Suppressor macrophage (primary cell): ENCODE measurements around the gene DYNC2I2.
"Not testable (repeated sequence)": the region's sequence is repeated elsewhere in the genome, so short reads cannot be mapped to it uniquely, and the experiment has no call there.

Experiments used
- DNase-seq, 4 experiments: peaks; one replicate each; pipeline ENCODE4 v3.0.0-alpha.2; 2020 to 2022
- total RNA-seq, 17 experiments: gene quantifications; one replicate each; lab custom pipeline; 2026; ENCODE audit warnings: mixed read lengths in 6 of 17, inconsistent platforms in 3 of 17; lab: John Stamatoyannopoulos, UW

DYNC2I2 gene
- 6.2 to 35.8 (median 12.3) reads per million in 17 experiments for total RNA-seq

DNA sequence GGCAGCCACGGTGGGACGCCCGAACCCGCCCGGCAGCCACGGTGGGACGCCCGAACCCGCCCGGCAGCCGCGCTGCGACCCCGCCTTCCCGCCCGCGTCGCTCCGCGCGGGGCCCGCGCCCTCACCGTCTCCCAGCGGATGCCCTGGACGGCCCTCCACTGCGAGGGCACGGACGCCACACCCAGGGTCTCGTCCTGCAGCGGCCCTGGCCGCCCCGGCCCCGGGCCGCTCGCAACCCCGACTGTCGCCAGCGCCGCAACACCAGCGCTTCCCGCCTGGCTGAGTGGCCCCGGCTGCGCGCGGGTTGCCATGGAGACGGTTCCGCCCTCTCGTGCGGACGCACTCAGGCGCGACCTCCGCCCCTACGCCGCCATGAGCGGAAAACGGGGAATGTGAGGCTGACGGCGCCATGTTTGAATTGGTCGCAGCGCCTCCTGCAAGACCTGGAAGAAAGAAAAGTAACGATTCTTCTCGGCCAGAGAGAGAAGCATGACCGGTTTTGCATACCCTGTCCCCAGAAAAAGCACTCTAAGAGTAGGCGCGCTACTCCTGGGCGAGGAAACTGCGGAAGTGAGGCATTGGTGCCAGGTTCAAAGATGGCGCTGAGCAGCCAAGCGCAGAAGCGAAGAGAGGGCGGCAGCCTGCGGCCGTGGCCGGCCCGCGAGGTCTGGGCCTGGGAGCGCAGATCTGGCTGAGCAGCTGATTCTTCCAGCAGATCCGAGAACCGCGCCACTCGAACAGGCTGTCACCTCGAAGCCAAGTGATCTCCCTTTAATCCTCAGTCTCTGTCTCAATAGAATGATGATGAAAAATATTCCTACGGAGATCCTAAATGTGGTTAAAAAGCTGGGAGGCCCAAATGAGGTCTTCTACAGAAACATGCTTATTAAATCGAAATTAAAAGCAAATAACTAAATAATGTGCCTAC, at the start of gene DYNC2I2:
Gene DYNC2I2 (minus strand): TSS at position 432 of the 928 bp plus-strand sequence. CDS start 121 bp downstream, at position 311.
- DNase-seq, result peak; percentile 97 to 99 (median 98)

DNA sequence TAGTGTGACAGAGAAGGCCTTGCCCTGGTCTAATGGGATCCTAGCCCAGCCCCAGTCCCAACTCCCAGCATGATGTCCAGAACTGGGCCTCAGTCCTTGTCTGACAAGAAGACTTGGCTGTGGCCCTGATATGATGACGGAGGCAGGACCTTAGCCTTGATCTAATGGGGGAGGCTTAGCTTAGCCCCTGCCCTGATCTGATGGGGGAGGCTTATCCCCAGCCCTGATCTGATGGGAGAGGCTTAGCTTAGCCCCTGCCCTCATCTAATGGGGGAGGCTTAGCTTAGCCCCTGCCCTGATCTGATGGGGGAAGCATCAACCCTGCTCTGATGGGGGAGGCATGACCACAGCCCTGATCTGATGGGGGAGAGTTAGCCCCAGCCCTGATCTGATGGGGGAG, 49.4 kb upstream of the DYNC2I2 start:
- no peak for DNase-seq

DNA sequence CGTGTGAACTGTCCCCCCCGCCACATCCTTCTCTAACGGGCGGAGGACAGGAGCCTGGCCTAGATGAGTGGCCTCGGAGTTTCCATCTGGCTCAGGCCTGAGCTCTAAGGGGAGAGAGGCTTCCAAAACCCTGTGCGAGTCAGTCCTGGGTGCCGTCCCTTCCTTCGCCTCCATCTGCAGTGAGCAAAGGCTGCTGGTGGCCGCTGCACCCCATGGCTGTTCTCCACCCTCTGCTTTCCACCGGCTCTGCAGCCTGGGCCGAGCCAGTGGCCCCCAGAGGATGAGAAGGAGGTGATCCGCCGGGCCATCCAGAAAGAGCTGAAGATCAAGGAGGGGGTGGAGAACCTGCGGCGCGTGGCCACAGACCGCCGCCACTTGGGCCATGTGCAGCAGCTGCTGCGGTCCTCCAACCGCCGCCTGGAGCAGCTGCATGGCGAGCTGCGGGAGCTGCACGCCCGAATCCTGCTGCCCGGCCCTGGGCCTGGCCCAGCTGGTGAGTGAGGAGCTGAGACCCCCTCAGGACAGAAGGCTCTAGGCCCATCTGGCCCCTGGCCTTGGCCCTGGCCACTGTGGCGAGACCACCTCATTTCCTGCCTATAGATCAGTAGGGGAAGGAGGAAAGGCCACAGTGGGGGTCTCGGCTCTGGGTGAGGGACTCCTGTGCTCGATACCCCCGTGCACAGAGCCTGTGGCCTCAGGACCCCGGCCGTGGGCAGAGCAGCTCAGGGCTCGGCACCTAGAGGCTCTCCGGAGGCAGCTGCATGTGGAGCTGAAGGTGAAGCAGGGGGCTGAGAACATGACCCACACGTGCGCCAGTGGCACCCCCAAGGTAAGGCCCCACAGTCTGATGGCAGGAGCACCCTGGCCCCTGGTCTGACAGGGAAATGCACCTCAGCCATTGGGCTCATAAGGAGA, 48.7 kb upstream of the DYNC2I2 start:
- DNase-seq, result no peak

DNA sequence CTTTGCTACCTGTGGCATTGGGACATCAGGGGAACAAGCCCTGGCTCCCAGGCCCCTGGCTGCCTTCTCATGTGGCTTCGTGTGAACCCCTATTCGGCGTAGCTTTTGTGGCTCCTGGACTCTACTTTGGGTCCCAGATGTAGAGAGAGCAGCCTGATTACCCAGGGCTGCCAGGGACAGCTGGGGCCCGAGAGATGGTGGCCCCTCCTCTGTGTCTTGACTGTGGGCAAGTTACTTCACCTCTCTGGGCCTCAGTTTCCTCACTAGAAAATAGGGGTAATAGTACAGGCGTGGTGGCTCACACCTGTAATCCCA, 47.7 kb upstream of the DYNC2I2 start:
- DNase-seq, result no peak

DNA sequence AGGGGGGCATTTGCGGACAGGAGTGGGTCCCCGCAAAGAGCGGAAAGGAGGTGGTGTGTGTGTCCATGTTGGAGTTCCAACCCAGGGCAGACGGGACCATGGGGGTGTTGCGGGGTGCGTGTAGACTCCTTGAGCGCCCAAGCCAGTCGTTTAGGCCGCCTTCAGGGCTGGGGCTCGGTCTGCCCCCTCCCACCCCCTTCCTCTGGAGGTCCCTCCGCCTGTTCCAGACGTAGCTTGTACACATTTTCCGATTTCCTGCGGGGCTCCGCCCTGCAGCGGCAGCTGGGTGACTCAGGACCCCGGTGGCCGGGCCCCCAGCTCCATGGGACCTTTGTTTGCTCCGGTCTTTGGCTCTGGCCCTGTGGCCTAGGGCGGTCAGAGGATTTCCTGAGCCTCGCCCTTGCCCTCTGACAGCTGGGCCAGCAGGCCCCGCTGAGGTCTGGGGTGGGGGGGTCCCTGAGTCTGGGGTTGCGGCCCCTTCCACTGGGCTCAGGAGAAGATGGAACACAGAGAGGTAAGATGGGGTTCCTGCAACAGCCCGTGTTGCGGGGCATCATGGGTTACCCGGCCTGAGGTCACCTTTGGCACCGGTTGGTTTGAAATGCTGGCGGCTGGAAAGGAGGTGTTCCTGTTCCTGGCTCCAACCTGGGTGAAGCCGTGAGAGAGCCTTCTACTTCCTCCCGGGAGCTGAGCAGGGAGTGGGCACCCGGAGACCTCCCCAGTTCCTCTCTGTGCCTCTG, 47.1 kb upstream of the DYNC2I2 start:
- no peak for DNase-seq

DNA sequence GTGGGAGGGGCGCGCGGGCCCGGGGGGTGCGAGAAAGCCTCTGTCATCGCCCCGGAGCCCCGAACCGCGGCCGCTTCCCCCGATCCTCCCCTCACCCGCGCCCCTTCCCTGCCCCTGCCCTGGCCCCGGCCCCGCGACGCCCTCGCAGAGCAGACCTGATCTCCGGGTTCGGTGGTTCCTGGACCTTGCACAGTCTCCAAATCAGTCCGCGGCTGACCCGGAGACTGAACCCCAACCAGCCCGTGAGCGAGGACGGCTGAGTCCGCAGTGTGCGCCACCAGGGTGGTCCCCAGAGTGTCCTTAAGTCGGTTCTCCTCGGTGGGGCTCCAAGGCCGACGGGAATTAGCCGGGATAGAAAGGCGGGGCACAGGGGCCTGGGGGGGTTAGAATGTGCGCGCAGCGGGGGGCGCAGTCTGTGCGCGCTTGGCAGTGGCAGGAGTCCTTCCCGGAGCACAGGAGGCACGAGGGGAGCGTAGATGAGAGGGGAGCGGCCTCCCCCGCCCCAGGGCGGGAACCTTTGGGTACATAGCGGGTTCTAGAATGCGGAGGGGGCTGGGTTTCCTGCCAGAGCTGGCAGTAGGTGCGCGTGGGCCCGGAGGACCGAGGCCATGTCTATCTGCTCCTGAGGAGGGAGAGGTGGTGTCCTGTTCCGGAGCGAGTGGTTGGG, 46.4 kb upstream of the DYNC2I2 start:
- peak in 2 of 4 experiments; percentile 25 to 44 for DNase-seq

DNA sequence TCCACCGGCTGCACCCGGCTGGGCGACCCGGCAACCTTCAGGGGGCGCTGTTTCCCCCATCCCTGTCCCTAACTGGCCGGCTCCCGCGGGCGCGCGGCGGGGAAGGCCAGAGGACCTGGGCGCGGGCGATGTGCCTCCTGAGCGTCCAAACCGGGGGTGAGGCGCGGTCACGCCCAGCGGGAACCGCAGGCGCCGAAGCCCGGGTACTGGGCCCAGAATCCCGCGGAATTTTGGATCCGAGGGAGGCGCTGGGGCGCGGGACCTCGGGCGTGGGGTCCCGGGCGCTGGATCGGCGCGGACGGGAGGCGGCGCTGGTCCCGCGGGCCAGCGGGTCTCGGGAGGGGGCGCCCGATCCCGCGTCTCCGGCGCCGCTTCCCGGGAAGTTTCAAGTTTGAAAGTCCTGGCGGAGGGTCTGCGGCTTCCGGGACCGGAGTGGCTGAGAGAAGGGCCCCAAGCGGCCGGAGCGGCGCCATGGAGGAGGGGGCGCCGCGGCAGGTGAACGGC, 45.9 kb upstream of the DYNC2I2 start, which contains the start of gene PKN3:
Gene PKN3 (plus strand): TSS at position 59 of the 504 bp plus-strand sequence. CDS start 413 bp downstream, at position 472.
- peak; percentile 89 to 96 (median 94) for DNase-seq

DNA sequence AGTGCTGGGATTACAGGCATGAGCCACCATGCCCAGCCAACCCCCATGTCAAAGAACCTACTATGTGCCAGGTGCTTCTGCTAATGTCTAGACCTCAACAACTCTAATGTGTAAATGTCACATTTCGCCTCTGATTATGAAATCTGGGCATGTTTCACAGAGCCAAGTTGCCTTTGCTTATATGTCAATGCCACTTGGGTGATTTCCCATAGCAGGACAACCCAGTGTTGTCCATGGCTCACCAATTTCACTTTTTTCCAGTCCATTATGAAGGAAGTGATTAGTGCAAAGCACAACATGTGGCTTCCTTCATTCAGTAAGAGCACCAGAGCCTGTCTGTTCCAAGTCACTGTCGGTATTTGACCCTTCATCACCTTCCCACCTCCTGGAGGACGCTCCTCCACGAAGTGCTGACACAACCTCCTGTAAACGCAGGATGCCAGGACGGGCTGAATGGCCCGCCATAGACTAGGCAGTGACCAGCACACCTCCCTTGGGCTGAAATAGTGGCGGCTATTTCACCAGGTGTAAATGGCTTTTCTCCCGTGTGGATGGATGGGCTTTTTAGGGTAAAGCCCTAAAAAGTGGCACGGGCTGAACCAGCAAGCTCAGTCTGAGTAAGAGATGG, 44.7 kb upstream of the DYNC2I2 start:
- peak in 1 of 4 experiments; percentile 18 for DNase-seq

DNA sequence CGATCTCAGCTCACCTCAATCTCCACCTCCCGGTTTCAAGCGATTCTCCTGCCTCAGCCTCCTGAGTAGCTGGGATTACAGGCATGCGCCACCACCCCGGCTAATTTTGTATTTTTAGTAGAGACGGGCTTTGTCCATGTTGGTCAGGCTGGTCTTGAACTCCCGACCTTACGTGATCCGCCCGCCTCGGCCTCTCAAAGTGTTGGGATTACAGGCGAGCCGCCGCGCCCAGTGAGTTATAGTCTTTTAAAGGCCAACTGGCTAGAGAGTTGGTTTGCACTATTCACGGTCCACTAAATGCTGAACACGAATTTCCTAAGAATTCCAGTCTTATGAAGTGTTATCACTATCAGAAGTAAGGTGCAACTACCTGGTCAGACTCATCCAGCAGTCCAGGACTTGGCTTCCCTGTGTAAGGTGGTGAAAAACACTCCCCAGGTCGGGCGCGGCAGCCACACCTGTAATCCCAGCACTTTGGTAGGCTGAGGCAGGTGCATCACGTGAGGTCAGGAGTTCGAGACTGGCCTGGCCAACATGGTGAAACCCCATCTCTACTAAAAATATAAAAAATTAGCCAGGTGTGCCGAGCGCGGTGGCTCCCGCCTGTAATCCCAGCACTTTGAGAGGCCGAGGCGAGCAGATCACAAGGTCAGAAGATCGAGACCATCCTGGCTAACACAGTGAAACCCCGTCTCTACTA, 42.6 kb upstream of the DYNC2I2 start:
- not testable (repeated sequence) for DNase-seq

DNA sequence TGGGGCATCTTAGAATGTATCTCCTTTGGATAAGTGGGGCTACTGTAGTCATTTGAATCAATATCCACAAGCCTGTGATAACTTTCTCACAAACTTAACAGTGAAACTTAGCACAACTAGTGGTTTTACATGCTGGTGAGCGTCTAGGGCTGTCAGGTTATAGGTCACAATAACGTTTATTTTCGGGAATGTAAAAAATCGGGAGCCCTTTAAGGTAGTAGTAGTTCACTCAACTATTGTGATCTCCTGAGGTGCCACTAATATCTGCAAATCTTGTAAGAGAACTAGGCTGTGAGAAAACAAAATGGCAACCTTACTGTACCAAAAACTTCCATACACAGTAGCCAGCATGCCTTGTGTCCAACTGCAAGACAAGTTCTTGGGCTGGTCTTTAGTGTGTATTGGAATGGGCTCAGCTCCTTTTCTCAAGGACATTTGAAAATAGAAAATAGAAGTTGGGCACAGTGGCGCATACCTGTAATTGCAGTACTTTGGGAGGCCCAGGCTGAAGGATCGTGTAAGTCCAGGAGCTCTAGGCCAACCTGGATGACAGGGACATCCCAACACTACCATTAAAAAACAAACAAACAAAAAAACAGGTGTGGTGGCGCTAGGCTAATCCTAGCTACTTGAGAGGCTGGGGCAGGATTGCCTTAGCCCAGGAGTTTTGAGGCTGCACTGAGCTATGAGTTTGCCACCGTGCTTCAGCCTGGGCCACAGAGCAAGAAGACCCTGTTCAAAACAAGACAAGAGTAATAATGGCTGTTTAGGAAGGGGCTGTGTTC, 40.5 kb upstream of the DYNC2I2 start:
- no peak for DNase-seq

DNA sequence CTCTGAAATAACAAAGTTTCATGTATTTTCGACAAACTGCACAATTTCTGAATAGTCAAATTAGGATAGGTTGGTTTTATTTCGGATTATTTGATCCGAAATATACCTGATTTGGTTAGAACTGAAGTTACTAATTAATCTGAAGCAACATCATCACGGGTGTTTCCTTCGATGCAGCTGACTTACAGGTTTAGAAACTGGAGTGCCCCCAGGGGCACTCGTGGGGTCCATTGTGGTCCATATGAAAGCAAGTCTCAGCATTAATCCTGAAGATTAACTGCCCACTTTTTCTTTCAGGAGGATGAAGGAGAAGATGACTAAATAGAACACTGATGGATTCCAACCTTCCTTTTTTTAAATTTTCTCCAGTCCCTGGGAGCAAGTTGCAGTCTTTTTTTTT, 37.7 kb upstream of the DYNC2I2 start:
- no peak for DNase-seq

DNA sequence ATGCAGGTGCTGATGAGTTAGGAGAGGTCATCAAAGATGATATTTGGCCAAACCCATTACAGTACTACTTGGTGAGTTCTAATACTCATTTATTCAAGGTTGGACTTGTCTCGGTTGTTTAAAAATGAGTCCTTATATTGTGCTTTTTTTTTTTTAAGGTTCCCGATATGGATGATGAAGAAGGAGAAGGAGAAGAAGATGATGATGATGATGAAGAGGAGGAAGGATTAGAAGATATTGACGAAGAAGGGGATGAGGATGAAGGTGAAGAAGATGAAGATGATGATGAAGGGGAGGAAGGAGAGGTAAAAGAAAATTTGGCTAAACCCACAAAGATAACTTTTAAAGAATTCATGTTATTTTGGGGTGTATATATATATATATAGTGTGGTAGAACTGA, 37.1 kb upstream of the DYNC2I2 start:
- DNase-seq, result not testable (repeated sequence)

DNA sequence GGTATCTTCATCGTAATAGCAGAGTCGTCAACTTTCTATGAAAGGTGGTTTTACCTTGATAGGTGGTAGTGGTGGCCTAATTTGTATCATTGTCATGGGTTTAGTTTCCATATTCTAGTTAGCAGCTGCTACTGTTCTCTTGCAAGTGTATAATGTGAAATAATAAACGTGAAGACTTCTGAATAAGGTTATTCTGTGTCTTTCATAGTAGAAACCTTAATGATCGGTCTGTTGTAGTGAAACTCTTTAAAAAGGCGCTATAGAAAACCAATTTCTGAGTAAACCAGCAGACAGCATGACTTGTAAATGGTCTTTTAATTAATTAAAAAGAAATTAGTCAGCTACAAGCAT, 34.0 kb upstream of the DYNC2I2 start:
- no peak for DNase-seq

DNA sequence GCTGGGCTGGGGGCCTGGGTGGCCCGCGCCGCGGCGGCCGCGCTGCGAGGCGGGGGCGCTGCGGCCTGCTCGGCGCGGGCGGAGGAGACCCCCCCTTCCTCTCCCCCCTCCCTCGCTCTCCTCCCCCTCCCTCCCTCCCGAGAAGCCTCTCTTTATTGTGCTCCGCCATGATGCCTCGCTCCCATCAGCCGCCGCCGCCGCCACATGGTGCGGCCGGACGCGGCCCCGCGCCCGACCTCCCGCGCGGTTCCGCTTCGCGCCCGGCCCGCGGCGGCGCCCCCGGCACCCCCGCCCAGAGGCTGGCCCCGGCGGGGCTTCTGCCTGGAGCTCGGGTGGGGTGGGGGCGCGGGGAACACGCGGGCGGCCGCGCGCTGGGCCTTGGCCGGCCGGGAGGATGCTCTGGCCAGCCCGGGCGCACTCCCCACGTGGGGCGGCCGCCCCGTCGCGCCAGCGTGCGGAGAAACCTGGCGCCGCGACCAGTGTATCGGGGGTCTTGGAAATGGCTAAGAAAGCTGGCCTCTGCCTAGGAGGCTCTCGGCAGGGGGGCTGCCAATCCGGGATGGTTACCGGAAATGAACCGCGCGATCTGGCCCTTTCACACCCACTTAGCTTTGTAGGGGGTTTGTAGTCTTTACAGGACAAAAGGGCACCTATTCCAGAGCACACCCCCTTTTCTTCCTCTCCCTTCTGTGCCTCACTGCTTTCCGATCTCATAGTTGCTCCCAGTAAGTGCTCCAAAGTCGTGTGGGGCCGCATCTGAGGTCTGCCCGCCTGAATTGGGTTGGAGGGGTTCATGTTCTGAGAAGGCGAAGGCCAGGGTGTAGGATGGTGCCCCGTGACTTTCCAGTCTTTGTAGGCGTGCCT, 33.4 kb upstream of the DYNC2I2 start:
- peak in 3 of 4 experiments; percentile 26 to 63 (median 49) for DNase-seq

DNA sequence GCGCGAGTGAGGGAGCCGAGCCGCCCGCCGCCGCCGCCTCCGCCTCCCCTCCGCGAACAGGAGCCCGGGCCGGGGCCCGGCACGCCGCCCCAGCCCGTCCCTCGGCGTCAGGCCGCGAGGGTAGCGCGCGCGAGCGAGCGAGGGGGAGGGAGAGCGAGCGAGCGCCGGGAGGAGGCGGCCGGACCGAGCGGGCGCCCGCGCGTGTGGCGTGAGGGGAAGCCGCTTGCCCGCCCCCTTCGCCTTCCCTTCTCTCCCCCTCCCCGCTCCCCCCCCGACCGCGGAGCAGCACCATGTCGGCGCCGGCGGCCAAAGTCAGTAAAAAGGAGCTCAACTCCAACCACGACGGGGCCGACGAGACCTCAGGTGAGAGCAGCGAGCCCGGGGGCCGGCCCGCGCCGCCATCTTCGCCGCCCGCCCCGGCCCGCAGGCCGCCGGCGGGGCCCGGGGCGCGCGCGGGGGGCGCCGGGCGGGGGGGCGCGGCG, 32.7 kb upstream of the DYNC2I2 start:
- no peak for DNase-seq

DNA sequence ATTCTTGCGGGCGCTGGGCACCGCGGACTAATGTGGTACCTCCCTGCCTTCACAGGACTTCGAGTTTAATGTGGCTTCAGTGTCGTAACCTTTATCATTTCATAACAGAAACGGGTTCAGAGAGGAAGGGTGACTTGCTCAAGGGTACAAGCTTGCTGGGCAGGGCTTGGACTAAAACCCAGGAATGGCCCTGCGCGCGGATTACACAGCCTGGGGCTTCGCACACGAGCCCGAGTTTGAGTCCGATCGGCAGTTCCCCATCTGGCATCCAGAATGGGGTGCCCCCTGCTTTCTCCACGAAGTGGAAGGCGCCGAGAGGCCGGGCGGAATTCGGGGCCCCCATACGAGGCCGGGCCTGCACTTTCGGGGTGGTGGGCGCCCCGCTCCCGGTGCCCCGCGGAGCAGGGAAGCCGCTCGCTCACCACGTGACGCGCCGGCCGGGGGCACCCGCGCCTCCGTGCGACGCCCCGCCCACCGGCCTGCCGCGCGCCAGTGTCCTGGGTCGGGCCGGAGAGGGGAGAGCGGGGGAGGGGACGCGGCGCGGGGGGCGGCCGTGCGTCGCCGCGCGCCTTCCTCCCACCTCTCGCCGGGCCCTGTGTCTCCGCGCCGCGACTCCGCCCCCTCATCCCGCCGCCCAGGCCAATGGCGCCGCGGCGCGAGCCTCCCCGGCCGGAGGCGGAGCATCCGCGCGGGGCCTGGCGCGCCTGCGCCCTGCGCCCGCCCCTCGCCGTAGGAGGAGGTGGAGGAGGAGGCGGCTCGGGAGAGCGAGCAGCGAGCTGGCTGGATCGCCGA, 32.0 kb upstream of the DYNC2I2 start, which contains the start of gene SET:
Gene SET (plus strand): TSS at position 722 of the 792 bp plus-strand sequence. CDS start 361 bp downstream, outside the sequence.
- DNase-seq, result peak; percentile 96 to 99 (median 98)

DNA sequence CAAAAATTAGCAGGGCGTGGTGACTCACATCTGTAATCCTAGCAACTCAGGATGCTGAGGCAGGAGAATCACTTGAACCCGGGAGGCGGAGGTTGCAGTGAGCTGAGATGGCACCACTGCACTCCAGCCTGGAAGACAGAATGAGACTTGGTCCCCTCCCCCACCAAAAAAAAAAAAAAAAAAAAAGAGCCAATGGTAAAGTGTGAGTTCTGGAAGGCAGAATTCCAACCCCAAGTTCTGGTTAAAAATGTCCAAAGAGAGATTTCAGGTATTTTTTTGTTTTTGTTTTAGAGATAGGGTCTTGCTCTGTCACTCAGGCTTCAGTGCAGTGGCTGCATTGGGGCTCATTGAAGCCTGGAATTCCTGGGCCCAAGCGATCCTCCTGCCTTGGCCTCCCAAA, 30.8 kb upstream of the DYNC2I2 start:
- DNase-seq, result no peak
